Left lung (tissue), 10 donors: Measurements from ENCODE around the gene PTP4A1. TPM values are rescaled to one million over a fixed set of nuclear protein-coding genes. Genes with fewer than 3 reads are reported as not detected.

Source experiments
- ATAC-seq: fragments of 200-7000 bp; cut with Tn5 transposase; one replicate; pipeline ENCODE4 v1.9.1; 2020; ENCODE audit warnings: moderate library complexity
- DNase-seq, 4 donors: peaks; one replicate each; pipeline ENCODE4 v3.0.0-alpha.2; 2013 to 2020
- H3K27ac ChIP-seq, 2 donors: fragments of 200-600 bp; sonication (generic) in 1 of 2; one replicate each; pipeline versions ENCODE4 v1.5.0 to v1.8.0; 2020 to 2021
- H3K27me3 ChIP-seq, 2 donors: fragments of 200-600 bp; sonication (generic) in 1 of 2; one replicate each; pipeline versions ENCODE4 v1.5.0 to v1.8.0; 2020 to 2021
- H3K36me3 ChIP-seq, 2 donors: fragments of 200-600 bp; sonication (generic) in 1 of 2; one replicate each; pipeline versions ENCODE4 v1.5.0 to v1.8.0; 2020 to 2021
- H3K4me1 ChIP-seq, 2 donors: fragments of 200-600 bp; one replicate each; pipeline ENCODE4 v1.8.0; 2021
- H3K4me3 ChIP-seq, 2 donors: fragments of 200-600 bp; sonication (generic) in 1 of 2; one replicate each; pipeline versions ENCODE4 v1.5.0 to v1.8.0; 2020 to 2021; ENCODE audit warnings: mild to moderate bottlenecking in 1 of 2
- H3K9me3 ChIP-seq, 2 donors: fragments of 200-600 bp; sonication (generic) in 1 of 2; one replicate each; pipeline versions ENCODE4 v1.5.0 to v1.8.0; 2020 to 2021
- intact Hi-C, 2 donors: fragments of 100-400 bp; cut with DNase I; formaldehyde crosslinking; loops; one replicate each; pipeline versions ENCODE4 v1.11.2 to v1.14.2; 2022
- polyA plus RNA-seq, 6 donors: library from polyadenylated mRNA; unstranded; fragments of 120-200 nt; gene quantifications; one replicate each; pipeline ENCODE4 v1.2.1, GENCODE V29; 2013; ENCODE audit not compliant: insufficient read length in 6 of 6
- total RNA-seq, 2 donors: library from RNA; stranded (reverse); fragmentation: NEBNext Ultra II Directional; extraction: Animal tissue kit (Norgen Biotek cat#: 25700); gene quantifications; one replicate each; pipeline ENCODE4 v1.2.1, GENCODE V29; 2021
- TF ChIP-seq, protein P1 (sequence below), 2 donors: fragments of 200-600 bp; sonication (generic) in 1 of 2; IDR thresholded peaks; one replicate each; pipeline versions ENCODE4 v1.5.0 to v1.8.0; 2021; ENCODE audit warnings: antibody characterized with exemption in 2 of 2
- donor health status: DM: no; HTN: yes; CAD: no.
- donor health status: DM: no; HTN: no; CAD: no.

Gene PTP4A1
- total and polyA plus RNA-seq, 8 donors = 68.6 to 119 (median 81.9) TPM

DNA sequence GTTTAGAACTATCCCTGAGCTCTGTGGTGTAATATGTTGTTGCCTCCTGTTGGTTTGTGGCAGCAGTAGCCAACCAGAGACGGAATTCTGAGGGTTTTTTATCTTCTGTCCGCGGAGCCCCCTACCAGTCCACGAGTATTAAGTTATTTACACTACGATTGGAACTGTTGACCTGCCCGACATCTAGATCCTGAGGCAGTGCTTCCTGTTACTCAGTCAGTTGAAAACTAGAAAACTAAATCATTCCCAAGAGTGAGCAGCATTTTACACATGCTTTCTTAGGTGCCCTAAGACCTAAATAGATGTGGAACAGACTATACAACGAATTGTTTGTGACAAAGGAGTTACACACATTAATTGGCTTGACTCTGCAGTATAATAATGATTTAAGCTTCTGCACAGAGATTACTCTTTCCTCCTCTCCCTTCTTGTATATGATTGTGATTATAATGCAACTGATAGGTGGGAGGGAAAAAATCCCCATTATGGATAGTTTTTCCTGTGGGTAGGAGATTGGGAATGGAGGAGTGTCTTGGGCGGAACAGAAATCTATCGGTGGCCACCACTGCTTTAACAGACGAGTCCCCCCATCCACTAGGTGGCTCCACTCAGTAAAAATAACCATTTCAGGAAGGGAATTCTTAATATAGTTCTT is 1.7 kb downstream of the PTP4A1 start:
- peaks cover 10 to 27% of the 10 kb centered on the region in 2 donors for H3K4me1 ChIP-seq
- peak overlapping the region; percentile 87 to 90 for H3K4me3 ChIP-seq
- TF ChIP-seq, protein P1, sequence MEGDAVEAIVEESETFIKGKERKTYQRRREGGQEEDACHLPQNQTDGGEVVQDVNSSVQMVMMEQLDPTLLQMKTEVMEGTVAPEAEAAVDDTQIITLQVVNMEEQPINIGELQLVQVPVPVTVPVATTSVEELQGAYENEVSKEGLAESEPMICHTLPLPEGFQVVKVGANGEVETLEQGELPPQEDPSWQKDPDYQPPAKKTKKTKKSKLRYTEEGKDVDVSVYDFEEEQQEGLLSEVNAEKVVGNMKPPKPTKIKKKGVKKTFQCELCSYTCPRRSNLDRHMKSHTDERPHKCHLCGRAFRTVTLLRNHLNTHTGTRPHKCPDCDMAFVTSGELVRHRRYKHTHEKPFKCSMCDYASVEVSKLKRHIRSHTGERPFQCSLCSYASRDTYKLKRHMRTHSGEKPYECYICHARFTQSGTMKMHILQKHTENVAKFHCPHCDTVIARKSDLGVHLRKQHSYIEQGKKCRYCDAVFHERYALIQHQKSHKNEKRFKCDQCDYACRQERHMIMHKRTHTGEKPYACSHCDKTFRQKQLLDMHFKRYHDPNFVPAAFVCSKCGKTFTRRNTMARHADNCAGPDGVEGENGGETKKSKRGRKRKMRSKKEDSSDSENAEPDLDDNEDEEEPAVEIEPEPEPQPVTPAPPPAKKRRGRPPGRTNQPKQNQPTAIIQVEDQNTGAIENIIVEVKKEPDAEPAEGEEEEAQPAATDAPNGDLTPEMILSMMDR (IDR thresholded peaks at IDR 0.05) = peak; percentile 52 to 58
- intact Hi-C loops = no loop called here
- peaks cover 3 to 29% of the 10 kb centered on the region in 2 donors for H3K36me3 ChIP-seq
- ATAC-seq (peak; percentile 10), DNase-seq (peak in 1 of 4 donors; percentile 42)
- no peaks in the 10 kb centered on the region for H3K27me3 ChIP-seq
- no peaks in the 10 kb centered on the region for H3K9me3 ChIP-seq
- H3K27ac ChIP-seq = peak overlapping the region; percentile 99 to 100

DNA sequence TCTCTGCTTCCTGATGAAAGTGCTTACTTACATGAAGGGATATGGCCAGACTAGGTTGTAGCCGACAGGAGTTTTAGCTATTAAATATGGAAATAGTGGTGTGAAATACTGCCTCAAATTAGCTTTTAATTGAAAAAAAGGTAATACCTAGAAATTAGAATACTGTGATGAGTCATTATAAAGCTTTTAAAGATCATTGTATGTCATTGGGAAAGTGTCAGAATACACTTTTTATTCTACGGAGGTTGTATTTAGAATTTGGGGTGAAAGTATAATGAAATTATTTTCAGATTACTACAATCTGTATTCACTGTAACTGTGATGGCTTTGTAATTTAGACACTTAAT is 2.2 kb downstream of the PTP4A1 start:
- intact Hi-C loops = no loop called here
- TF ChIP-seq, protein P1 (IDR thresholded peaks at IDR 0.05) = peak in 1 of 2 donors; percentile 1
- peaks cover 10 to 27% of the 10 kb centered on the region in 2 donors for H3K4me1 ChIP-seq
- ATAC-seq = no peak
- peak overlapping the region; percentile 87 to 90 for H3K4me3 ChIP-seq
- DNase-seq = no peak
- H3K36me3 ChIP-seq = peaks cover 3 to 34% of the 10 kb centered on the region in 2 donors
- H3K27me3 ChIP-seq = no peaks in the 10 kb centered on the region
- H3K27ac ChIP-seq = peak overlapping the region; percentile 99 to 100
- no peaks in the 10 kb centered on the region for H3K9me3 ChIP-seq

DNA sequence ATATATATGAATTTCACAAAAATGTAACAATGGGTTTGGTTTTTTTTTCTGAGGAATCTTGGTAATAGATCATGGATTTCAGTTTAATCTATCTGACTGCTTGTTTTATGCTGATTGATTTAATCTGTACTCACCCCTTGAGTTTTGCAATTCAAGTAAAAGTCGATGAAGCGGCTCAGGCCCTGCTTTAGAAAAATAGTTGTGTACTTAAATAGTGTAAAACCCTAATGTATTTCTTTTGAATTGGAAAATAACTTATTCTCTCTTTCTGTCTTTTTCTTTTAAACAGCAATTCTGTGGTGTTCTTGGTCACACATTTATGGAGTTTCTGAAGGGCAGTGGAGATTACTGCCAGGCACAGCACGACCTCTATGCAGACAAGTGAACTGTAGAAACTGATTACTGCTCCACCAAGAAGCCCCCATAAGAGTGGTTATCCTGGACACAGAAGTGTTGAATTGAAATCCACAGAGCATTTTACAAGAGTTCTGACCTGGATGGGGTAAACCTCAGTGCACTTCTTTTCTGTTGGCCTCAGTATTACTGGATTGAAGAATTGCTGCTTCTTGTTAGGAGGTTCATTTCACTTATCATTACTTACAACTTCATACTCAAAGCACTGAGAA is 4.0 kb downstream of the PTP4A1 start:
- ATAC-seq (no peak), DNase-seq (no peak)
- no peaks in the 10 kb centered on the region for H3K9me3 ChIP-seq
- intact Hi-C loops = no loop called here
- H3K4me1 ChIP-seq = peaks cover 10 to 24% of the 10 kb centered on the region in 2 donors
- peak overlapping the region in 1 of 2 donors; percentile 100 for H3K27ac ChIP-seq
- peak overlapping the region in 1 of 2 donors; percentile 90 for H3K4me3 ChIP-seq
- H3K27me3 ChIP-seq = no peaks in the 10 kb centered on the region
- TF ChIP-seq, protein P1 (IDR thresholded peaks at IDR 0.05) = no peak
- H3K36me3 ChIP-seq = peaks cover 12 to 51% of the 10 kb centered on the region in 2 donors

DNA sequence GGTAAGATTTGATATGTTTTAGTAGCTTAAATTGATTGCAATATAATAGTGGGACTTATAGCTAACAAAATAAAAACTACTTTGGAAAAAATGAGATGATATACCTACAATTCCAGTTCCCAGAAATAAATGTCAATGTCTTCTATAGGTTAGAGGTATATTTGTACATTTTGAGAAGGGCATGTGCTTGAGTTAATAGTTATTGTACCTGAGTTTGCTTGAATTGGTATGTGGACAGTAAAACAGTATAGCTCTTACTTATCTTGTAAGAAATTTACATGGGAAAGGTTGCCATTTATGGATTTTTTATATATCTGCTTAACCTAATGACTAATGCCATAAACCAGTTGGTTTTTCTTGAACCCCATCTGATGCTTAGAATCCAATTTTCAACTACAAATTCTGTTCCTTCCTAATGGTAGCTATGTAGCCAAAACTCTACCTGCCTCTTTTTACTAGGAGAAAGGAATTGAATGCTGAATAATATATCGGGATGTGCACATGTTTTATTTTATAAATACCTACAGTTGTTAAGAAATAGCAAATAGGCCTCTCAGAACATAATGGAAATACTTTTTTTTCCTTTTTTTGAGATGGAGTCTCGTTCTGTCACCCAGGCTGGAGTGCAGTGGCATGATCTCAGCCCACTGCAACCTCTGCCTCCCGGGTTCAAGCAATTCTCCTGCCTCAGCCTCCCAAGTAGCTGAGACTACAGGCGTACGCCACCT is 4.9 kb downstream of the PTP4A1 start:
- H3K4me3 ChIP-seq = no peak overlapping the region

More for the DNA sequence above, 4.9 kb downstream of the PTP4A1 start:
- ATAC-seq = no peak
- no peak for DNase-seq
- peaks cover 12 to 60% of the 10 kb centered on the region in 2 donors for H3K36me3 ChIP-seq
- H3K9me3 ChIP-seq = no peaks in the 10 kb centered on the region
- intact Hi-C loops = no loop called here
- TF ChIP-seq, protein P1 (IDR thresholded peaks at IDR 0.05) = no peak
- H3K4me1 ChIP-seq = peaks cover 10 to 18% of the 10 kb centered on the region in 2 donors
- no peaks in the 10 kb centered on the region for H3K27me3 ChIP-seq
- H3K27ac ChIP-seq = peak overlapping the region in 1 of 2 donors; percentile 100
